Panc1 (cell line): ENCODE results near the gene CLMN. TPM values are rescaled to one million over a fixed set of nuclear protein-coding genes. Genes with fewer than 3 reads are reported as not detected.

Source experiments
- ATAC-seq: fragments of 200-7000 bp; cut with Tn5 transposase; 2 replicates; pipeline ENCODE4 v1.9.1; 2020; ENCODE audit warnings: mild to moderate bottlenecking, moderate library complexity
- BruUV-seq: library from RNA; stranded (reverse); fragments of 400-500 nt; replicated peaks from 2 replicates; lab custom pipeline; 2021; lab: Mats Ljungman, UMichigan
- CTCF ChIA-PET: fragments of 300-600 bp; sonication (Branson Sonifier 250); formaldehyde crosslinking; loops from one replicate; lab custom pipeline; 2022; ENCODE audit warnings: antibody characterized with exemption; lab: Charles Lee
- POLR2A ChIA-PET: fragments of 300-600 bp; sonication (Branson Sonifier 250); formaldehyde crosslinking; loops from one replicate; lab custom pipeline; 2022; ENCODE audit warnings: antibody characterized with exemption; lab: Charles Lee
- DNase-seq: peaks from one replicate; pipeline ENCODE4 v3.0.0-alpha.2; 2010; ENCODE audit warnings: low read depth, low spot score
- H3K27ac ChIP-seq: 2 replicates; pipeline ENCODE4 v1.5.1; 2011; ENCODE audit warnings: mild to moderate bottlenecking, low read length, inconsistent platforms
- H3K27me3 ChIP-seq: fragments of 200-500 bp; sonication (Bioruptor generic); 2 replicates; pipeline ENCODE4 v1.6.0; 2014; ENCODE audit warnings: low read length, inconsistent platforms; ENCODE audit not compliant: control insufficient read depth, insufficient read depth
- H3K36me3 ChIP-seq: fragments of 200-500 bp; sonication (Bioruptor generic); 2 replicates; pipeline ENCODE4 v1.5.1; 2014; ENCODE audit warnings: inconsistent platforms, mild to moderate bottlenecking, low read length, moderate library complexity; ENCODE audit not compliant: control insufficient read depth, insufficient read depth
- H3K4me1 ChIP-seq: 2 replicates; pipeline ENCODE4 v1.5.1; 2011; ENCODE audit warnings: inconsistent platforms, mild to moderate bottlenecking, low read length, moderate library complexity; ENCODE audit not compliant: control insufficient read depth, insufficient read depth
- H3K4me3 ChIP-seq, 2 experiments: 2 replicates each; pipeline ENCODE4 v1.5.1; 2011 to 2012; ENCODE audit warnings: low read depth in 2 of 2, low read length in 2 of 2, mild to moderate bottlenecking in 2 of 2, inconsistent platforms in 1 of 2, moderate library complexity in 1 of 2
- H3K9me3 ChIP-seq: fragments of 200-500 bp; sonication (Bioruptor generic); 2 replicates; pipeline ENCODE4 v1.5.1; 2014; ENCODE audit warnings: low read depth, mild to moderate bottlenecking, inconsistent platforms, low read length, moderate library complexity; ENCODE audit not compliant: control insufficient read depth, insufficient read depth
- CTCF ChIP-seq: fragments of 450-650 bp; IDR thresholded peaks from 2 replicates; pipeline ENCODE4 v1.5.1; 2017; ENCODE audit warnings: mild to moderate bottlenecking
- POLR2AphosphoS5 ChIP-seq: IDR thresholded peaks from 2 replicates; pipeline ENCODE4 v1.6.1; 2012; ENCODE audit warnings: mild to moderate bottlenecking, low read depth, low read length, moderate library complexity
- REST ChIP-seq, 2 experiments: IDR thresholded peaks; 2 replicates each; pipeline ENCODE4 v1.6.1; 2011 to 2012; ENCODE audit warnings: low read depth in 2 of 2, control low read depth in 1 of 2, low read length in 1 of 2, mild to moderate bottlenecking in 1 of 2, moderate library complexity in 1 of 2; ENCODE audit not compliant: insufficient read depth in 1 of 2
- SIN3A ChIP-seq: IDR thresholded peaks from 2 replicates; pipeline ENCODE4 v1.6.1; 2012; ENCODE audit warnings: low read depth, mild to moderate bottlenecking, low read length, moderate library complexity, borderline replicate concordance; ENCODE audit not compliant: insufficient read depth
- TCF7L2 ChIP-seq: IDR thresholded peaks from 2 replicates; pipeline ENCODE4 v1.6.1; 2011; ENCODE audit warnings: mild to moderate bottlenecking, low read depth, low read length, inconsistent platforms
- in situ Hi-C: cut with HindIII; loops from 2 replicates; pipeline ENCODE4 v1.10.0; 2016; ENCODE audit warnings: low sequenced_read_pairs, low pct_unique_long_range_greater_than_20kb
- intact Hi-C: fragments of 100-400 bp; cut with micrococcal nuclease; formaldehyde crosslinking; loops from one replicate; pipeline ENCODE4 v1.10.0; 2022; ENCODE audit not compliant: unreplicated experiment
- total RNA-seq: library from RNA; stranded (reverse); gene quantifications from one replicate; pipeline ENCODE4 v1.2.1, GENCODE V29; 2021; ENCODE audit not compliant: unreplicated experiment

Gene CLMN
- total RNA-seq, 1 experiment from 2014 or later, result 34.9 TPM

GRCh38 chr14:95183532-95184412 is 135.9 kb downstream of the CLMN start:
- TF ChIP-seq SIN3A, result no peak
- TF ChIP-seq REST (IDR thresholded peaks at IDR 0.05; ENCODE audit: insufficient read depth in 1 of 2, low read depth in 2 of 2, low read length in 1 of 2), result no peak
- ATAC-seq (no peak), DNase-seq (no peak)
- TSS peak; percentile 46 for BruUV-seq
- in situ Hi-C loops (no loop called here), intact Hi-C loops (no loop called here)
- H3K4me3 ChIP-seq, result no peak overlapping the region
- ChIA-PET CTCF (no interaction called here), POLR2A (no interaction called here)
- H3K9me3 ChIP-seq, result no peaks in the 10 kb centered on the region
- no peaks in the 10 kb centered on the region for H3K4me1 ChIP-seq
- no peaks in the 10 kb centered on the region; the same call in 1 of the 2 replicates for H3K36me3 ChIP-seq
- no peak overlapping the region for H3K27ac ChIP-seq
- no peaks in the 10 kb centered on the region for H3K27me3 ChIP-seq

GRCh38 chr14:95183082-95183481 is 136.6 kb downstream of the CLMN start:
- no peak for ATAC-seq
- Histone ChIP-seq H3K4me1 (no peaks in the 10 kb centered on the region), H3K27ac (no peak overlapping the region), H3K4me3 (no peak overlapping the region), H3K27me3 (no peaks in the 10 kb centered on the region), H3K36me3 (no peaks in the 10 kb centered on the region), H3K9me3 (no peaks in the 10 kb centered on the region)
- no peak for DNase-seq
- no TSS peak for BruUV-seq
- intact Hi-C loops (no loop called here), in situ Hi-C loops (no loop called here)
- TF ChIP-seq POLR2AphosphoS5, result no peak
- TF ChIP-seq SIN3A, result no peak
- TF ChIP-seq TCF7L2, result no peak
- TF ChIP-seq CTCF, result no peak
- no peak for TF ChIP-seq REST (IDR thresholded peaks at IDR 0.05; ENCODE audit: insufficient read depth in 1 of 2, low read depth in 2 of 2, low read length in 1 of 2)
- POLR2A ChIA-PET, result no interaction called here
- CTCF ChIA-PET, result no interaction called here
